Measurements from ENCODE around the gene WIPF2. TPM values are rescaled to one million over a fixed set of nuclear protein-coding genes. Genes with fewer than 3 reads are reported as not detected.
"Not testable (repeated sequence)": the region's sequence is repeated elsewhere in the genome, so short reads cannot be mapped to it uniquely, and the experiment has no call there.

Gene WIPF2
- total RNA-seq, 1 experiment from 2014 or later = 9.0 TPM

- H3K27me3 ChIP-seq; DNase-seq; H3K9me3 ChIP-seq (replicated peaks); H3K36me3 ChIP-seq; H3K4me1 ChIP-seq; H3K4me3 ChIP-seq; H3K27ac ChIP-seq: not testable (repeated sequence)
These were observed 5.2 kb upstream of the WIPF2 start for GRCh38 chr17:40213914-40214313.

GRCh38 chr17:40218006-40218739 lies 931 bp upstream of the WIPF2 start:
- Histone ChIP-seq H3K27me3 (no peaks in the 10 kb centered on the region), H3K27ac (no peak overlapping the region; the same call in 1 of the 2 replicates), H3K9me3 (replicated peaks) (no peaks in the 10 kb centered on the region), H3K4me3 (peak overlapping the region; percentile 60), H3K36me3 (no peaks in the 10 kb centered on the region), H3K4me1 (no peaks in the 10 kb centered on the region)
- no peak for DNase-seq

GRCh38 chr17:40219594-40220338 lies 662 bp downstream of the WIPF2 start:
- H3K27ac ChIP-seq = peak overlapping the region; percentile 39; the same call in 1 of the 2 replicates
- no peaks in the 10 kb centered on the region for H3K27me3 ChIP-seq
- peak in 1 of 2 experiments; percentile 74 for DNase-seq
- no peaks in the 10 kb centered on the region for H3K4me1 ChIP-seq
- H3K4me3 ChIP-seq = peak overlapping the region; percentile 60
- H3K9me3 ChIP-seq (replicated peaks) = no peaks in the 10 kb centered on the region
- H3K36me3 ChIP-seq = no peaks in the 10 kb centered on the region

GRCh38 chr17:40224718-40225550 lies 5.8 kb downstream of the WIPF2 start:
- no peak overlapping the region for H3K4me3 ChIP-seq
- no peak overlapping the region for H3K27ac ChIP-seq
- no peak for DNase-seq

GRCh38 chr17:40229146-40229545 lies 10.0 kb downstream of the WIPF2 start:
- not testable (repeated sequence) for H3K4me3 ChIP-seq; H3K9me3 ChIP-seq (replicated peaks); H3K27ac ChIP-seq; DNase-seq; H3K27me3 ChIP-seq; H3K4me1 ChIP-seq
- H3K36me3 ChIP-seq = peaks cover 13% of the 10 kb centered on the region

More at GRCh38 chr17:40224718-40225550, 5.8 kb downstream of the WIPF2 start:
- H3K27me3 ChIP-seq = no peaks in the 10 kb centered on the region
- no peaks in the 10 kb centered on the region for H3K9me3 ChIP-seq (replicated peaks)
- H3K4me1 ChIP-seq = no peaks in the 10 kb centered on the region
- H3K36me3 ChIP-seq = peaks cover 4% of the 10 kb centered on the region; the same call in 1 of the 2 replicates

GRCh38 chr17:40230670-40231069 lies 11.6 kb downstream of the WIPF2 start:
- H3K27ac ChIP-seq = no peak overlapping the region

GRCh38 chr17:40231928-40232327 lies 12.8 kb downstream of the WIPF2 start:
- not testable (repeated sequence) for H3K27ac ChIP-seq; DNase-seq; H3K4me3 ChIP-seq; H3K4me1 ChIP-seq; H3K27me3 ChIP-seq; H3K9me3 ChIP-seq (replicated peaks)
- peaks cover 13% of the 10 kb centered on the region for H3K36me3 ChIP-seq

More at GRCh38 chr17:40230670-40231069, 11.6 kb downstream of the WIPF2 start:
- no peaks in the 10 kb centered on the region for H3K27me3 ChIP-seq
- no peak for DNase-seq
- no peaks in the 10 kb centered on the region for H3K4me1 ChIP-seq
- H3K9me3 ChIP-seq (replicated peaks) = no peaks in the 10 kb centered on the region
- H3K36me3 ChIP-seq = peaks cover 13% of the 10 kb centered on the region
- H3K4me3 ChIP-seq = no peak overlapping the region

GRCh38 chr17:40241252-40241834 lies 22.2 kb downstream of the WIPF2 start:
- no peak overlapping the region for H3K4me3 ChIP-seq
- H3K27ac ChIP-seq = no peak overlapping the region
- H3K36me3 ChIP-seq = no peaks in the 10 kb centered on the region
- no peak for DNase-seq
- H3K4me1 ChIP-seq = no peaks in the 10 kb centered on the region
- no peaks in the 10 kb centered on the region for H3K9me3 ChIP-seq (replicated peaks)
- H3K27me3 ChIP-seq = no peaks in the 10 kb centered on the region

- H3K36me3 ChIP-seq = no peaks in the 10 kb centered on the region
- no peak for DNase-seq
- H3K27me3 ChIP-seq = no peaks in the 10 kb centered on the region
- H3K9me3 ChIP-seq (replicated peaks) = no peaks in the 10 kb centered on the region
- H3K4me1 ChIP-seq = no peaks in the 10 kb centered on the region
- H3K4me3 ChIP-seq = no peak overlapping the region
- H3K27ac ChIP-seq = no peak overlapping the region
These were observed 23.7 kb downstream of the WIPF2 start for GRCh38 chr17:40242774-40243173.

GRCh38 chr17:40243761-40244160 lies 24.7 kb downstream of the WIPF2 start:
- no peaks in the 10 kb centered on the region for H3K27me3 ChIP-seq
- no peak overlapping the region for H3K4me3 ChIP-seq
- no peak overlapping the region for H3K27ac ChIP-seq
- H3K9me3 ChIP-seq (replicated peaks) = no peaks in the 10 kb centered on the region
- H3K4me1 ChIP-seq = no peaks in the 10 kb centered on the region
- H3K36me3 ChIP-seq = no peaks in the 10 kb centered on the region
- DNase-seq = no peak

GRCh38 chr17:40244255-40244654 lies 25.2 kb downstream of the WIPF2 start:
- Histone ChIP-seq H3K4me3 (no peak overlapping the region), H3K4me1 (no peaks in the 10 kb centered on the region), H3K36me3 (no peaks in the 10 kb centered on the region), H3K27ac (no peak overlapping the region), H3K9me3 (replicated peaks) (no peaks in the 10 kb centered on the region), H3K27me3 (no peaks in the 10 kb centered on the region)
- no peak for DNase-seq

GRCh38 chr17:40247926-40248495 lies 28.9 kb downstream of the WIPF2 start:
- H3K36me3 ChIP-seq = no peaks in the 10 kb centered on the region
- no peaks in the 10 kb centered on the region for H3K4me1 ChIP-seq
- DNase-seq = no peak
- no peak overlapping the region for H3K27ac ChIP-seq
- H3K27me3 ChIP-seq = no peaks in the 10 kb centered on the region
- H3K9me3 ChIP-seq (replicated peaks) = no peaks in the 10 kb centered on the region
- H3K4me3 ChIP-seq = no peak overlapping the region

GRCh38 chr17:40248507-40248906 lies 29.4 kb downstream of the WIPF2 start:
- Histone ChIP-seq H3K27ac (no peak overlapping the region), H3K27me3 (no peaks in the 10 kb centered on the region), H3K36me3 (no peaks in the 10 kb centered on the region), H3K4me1 (peaks cover 3% of the 10 kb centered on the region; the same call in 1 of the 2 replicates), H3K4me3 (no peak overlapping the region), H3K9me3 (replicated peaks) (no peaks in the 10 kb centered on the region)
- no peak for DNase-seq

- H3K9me3 ChIP-seq (replicated peaks) = no peaks in the 10 kb centered on the region
- no peak overlapping the region for H3K27ac ChIP-seq
- H3K36me3 ChIP-seq = no peaks in the 10 kb centered on the region
- no peak overlapping the region for H3K4me3 ChIP-seq
- peaks cover 4% of the 10 kb centered on the region; the same call in 1 of the 2 replicates for H3K4me1 ChIP-seq
- no peaks in the 10 kb centered on the region for H3K27me3 ChIP-seq
- no peak for DNase-seq
These were observed 32.5 kb downstream of the WIPF2 start for GRCh38 chr17:40251576-40251975.

All from SJCRH30 (cell line).